ENCODE results near the gene MYCBP2. TPM values are rescaled to one million over a fixed set of nuclear protein-coding genes. Genes with fewer than 3 reads are reported as not detected.

Gene MYCBP2
- polyA plus RNA-seq, 2 of the 4 experiments (the other 2 are of a cell fraction) = 15.8 to 37.8 TPM

- peaks cover 3% of the 10 kb centered on the region; the same call in 1 of the 3 replicates for H3K4me1 ChIP-seq
- TF ChIP-seq HOXB13 (CRISPR knock-in tag; IDR thresholded peaks at IDR 0.05; ENCODE audit: low read depth) (no peak), KDM1A (IDR thresholded peaks at IDR 0.05; ENCODE audit: low read depth) (no peak), TP53 (CRISPR knock-in tag; IDR thresholded peaks at IDR 0.05) (no peak), BCL3 (IDR thresholded peaks at IDR 0.05) (no peak), JUNB (IDR thresholded peaks at IDR 0.05) (no peak), ZC3H11A (IDR thresholded peaks at IDR 0.05) (no peak), KDM5A (IDR thresholded peaks at IDR 0.05) (no peak), ESRRA (IDR thresholded peaks at IDR 0.05; ENCODE audit: borderline replicate concordance, low read length) (no peak), HOXA7 (CRISPR knock-in tag; IDR thresholded peaks at IDR 0.05) (no peak), ZFP36 (IDR thresholded peaks at IDR 0.05; ENCODE audit: borderline replicate concordance, partially characterized antibody) (no peak), RAD21 (conservative IDR thresholded peaks at IDR 0.05 in 1 of 2, IDR thresholded peaks at IDR 0.05 in 1 of 2) (no peak), EHF (CRISPR knock-in tag; IDR thresholded peaks at IDR 0.05) (no peak), CBX8 (IDR thresholded peaks at IDR 0.05) (no peak), RCOR1 (IDR thresholded peaks at IDR 0.05; ENCODE audit: low read depth, low read length) (no peak), FOSL2 (IDR thresholded peaks at IDR 0.05) (no peak), FOSL2 (CRISPR knock-in tag; IDR thresholded peaks at IDR 0.05) (no peak), JUN (IDR thresholded peaks at IDR 0.05) (no peak), MAX (IDR thresholded peaks at IDR 0.05) (no peak), ZSCAN20 (CRISPR knock-in tag; IDR thresholded peaks at IDR 0.05) (no peak), E2F6 (IDR thresholded peaks at IDR 0.05; ENCODE audit: borderline replicate concordance, low read depth) (no peak), HOXB5 (CRISPR knock-in tag; IDR thresholded peaks at IDR 0.05) (no peak)
- no peak for FAIRE-seq
Observed at GRCh38 chr13:77319536-77319935, 7.4 kb downstream of the MYCBP2 start.

GRCh38 chr13:77318741-77319140 is 8.2 kb downstream of the MYCBP2 start:
- H3K9me3 ChIP-seq = no peaks in the 10 kb centered on the region
- 63% methylated on average over 2 of the region's 2 CpGs for WGBS (ENCODE audit: missing lambda C conversion rate)
- peaks cover 6% of the 10 kb centered on the region; the same call in 1 of the 3 replicates for H3K4me1 ChIP-seq
- no peak overlapping the region for H3K4me3 ChIP-seq
- ATAC-seq (no peak), DNase-seq (ENCODE audit: low read depth in 1 of 2, low spot score in 1 of 2) (no peak), FAIRE-seq (no peak)
- ChIA-PET CTCF (interaction anchor here (1.0 kb wide), 1 partner anchor 161 kb away, joined by 4 read pairs; no protein-coding TSS in a partner anchor), POLR2A (no interaction called here)
- H3K27ac ChIP-seq = no peak overlapping the region
- no peak overlapping the region for H3K4me2 ChIP-seq
- no peak for TF ChIP-seq ELK1 (IDR thresholded peaks at IDR 0.05; ENCODE audit: low read depth, low read length)
- TF ChIP-seq NFE2L2 (conservative IDR thresholded peaks at IDR 0.05; ENCODE audit: low read length) = no peak
- no peak for TF ChIP-seq JUN (IDR thresholded peaks at IDR 0.05)
- TF ChIP-seq POLR2A (IDR thresholded peaks at IDR 0.05; ENCODE audit: low read length) = no peak
- no peak for TF ChIP-seq HOXB5 (CRISPR knock-in tag; IDR thresholded peaks at IDR 0.05)
- no peak for TF ChIP-seq KDM5A (IDR thresholded peaks at IDR 0.05)
- no peak for TF ChIP-seq ZNF302 (CRISPR knock-in tag; IDR thresholded peaks at IDR 0.05)
- no peak for TF ChIP-seq HEYL (CRISPR knock-in tag; IDR thresholded peaks at IDR 0.05)
- no peak for TF ChIP-seq GATA3 (IDR thresholded peaks at IDR 0.05; ENCODE audit: borderline replicate concordance)
- TF ChIP-seq RNF2 (IDR thresholded peaks at IDR 0.05; ENCODE audit: borderline replicate concordance, low read depth) = no peak
- TF ChIP-seq FOXS1 (CRISPR knock-in tag; IDR thresholded peaks at IDR 0.05) = no peak
- TF ChIP-seq ATOH8 (CRISPR knock-in tag; IDR thresholded peaks at IDR 0.05; ENCODE audit: low read depth) = no peak
- TF ChIP-seq MYC (IDR thresholded peaks at IDR 0.05; ENCODE audit: borderline replicate concordance, low read length) = no peak
- no peak for TF ChIP-seq FOSB (CRISPR knock-in tag; IDR thresholded peaks at IDR 0.05)
- TF ChIP-seq REST (IDR thresholded peaks at IDR 0.05) = no peak
- TF ChIP-seq E2F6 (IDR thresholded peaks at IDR 0.05; ENCODE audit: borderline replicate concordance, low read depth) = no peak

More at GRCh38 chr13:77319536-77319935, 7.4 kb downstream of the MYCBP2 start:
- no peak overlapping the region for H3K4me3 ChIP-seq
- no peak overlapping the region for H3K27ac ChIP-seq
- ATAC-seq (no peak), DNase-seq (ENCODE audit: low read depth in 1 of 2, low spot score in 1 of 2) (no peak)
- no peak overlapping the region for H3K4me2 ChIP-seq
- WGBS (ENCODE audit: missing lambda C conversion rate) = 62% methylated on average over 2 of the region's 2 CpGs
- no peaks in the 10 kb centered on the region for H3K9me3 ChIP-seq
- ChIA-PET CTCF (no interaction called here), POLR2A (no interaction called here)
